ENCODE results near the gene TRPM2.

DNA sequence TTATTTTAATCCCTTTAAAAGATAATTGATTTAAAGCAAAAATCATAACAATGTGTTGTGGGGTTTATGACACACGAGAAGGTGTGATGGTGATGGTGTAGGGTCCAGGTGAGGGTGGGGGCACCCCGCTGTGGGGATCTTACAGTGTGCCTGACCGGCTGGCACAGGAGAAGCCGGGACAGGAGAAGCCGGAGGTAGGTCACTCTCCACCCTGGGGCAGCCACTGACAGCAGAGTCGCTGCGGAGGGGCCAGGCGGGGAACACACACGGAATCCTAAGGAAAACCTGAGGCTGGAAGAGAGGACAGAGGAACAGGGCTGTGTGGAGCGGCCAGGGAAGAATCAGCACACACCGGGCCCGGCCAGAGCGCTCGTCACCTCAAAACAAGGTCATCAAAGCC is 97.6 kb downstream of the TRPM2 start:
- TF ChIP-seq EZH2 (IDR thresholded peaks at IDR 0.05; ENCODE audit: borderline replicate concordance, low read depth, low read length, severe bottlenecking) (no peak), POLR2A (IDR thresholded peaks at IDR 0.05; ENCODE audit: low read depth, low read length) (no peak), MYC (IDR thresholded peaks at IDR 0.05; ENCODE audit: low read depth, low read length) (no peak), POLR2AphosphoS5 (IDR thresholded peaks at IDR 0.05; ENCODE audit: insufficient read depth, low read depth, low read length) (no peak), JUN (IDR thresholded peaks at IDR 0.05; ENCODE audit: borderline replicate concordance, insufficient read depth, insufficient read length, low read depth) (no peak)
- TF ChIP-seq, protein P1, sequence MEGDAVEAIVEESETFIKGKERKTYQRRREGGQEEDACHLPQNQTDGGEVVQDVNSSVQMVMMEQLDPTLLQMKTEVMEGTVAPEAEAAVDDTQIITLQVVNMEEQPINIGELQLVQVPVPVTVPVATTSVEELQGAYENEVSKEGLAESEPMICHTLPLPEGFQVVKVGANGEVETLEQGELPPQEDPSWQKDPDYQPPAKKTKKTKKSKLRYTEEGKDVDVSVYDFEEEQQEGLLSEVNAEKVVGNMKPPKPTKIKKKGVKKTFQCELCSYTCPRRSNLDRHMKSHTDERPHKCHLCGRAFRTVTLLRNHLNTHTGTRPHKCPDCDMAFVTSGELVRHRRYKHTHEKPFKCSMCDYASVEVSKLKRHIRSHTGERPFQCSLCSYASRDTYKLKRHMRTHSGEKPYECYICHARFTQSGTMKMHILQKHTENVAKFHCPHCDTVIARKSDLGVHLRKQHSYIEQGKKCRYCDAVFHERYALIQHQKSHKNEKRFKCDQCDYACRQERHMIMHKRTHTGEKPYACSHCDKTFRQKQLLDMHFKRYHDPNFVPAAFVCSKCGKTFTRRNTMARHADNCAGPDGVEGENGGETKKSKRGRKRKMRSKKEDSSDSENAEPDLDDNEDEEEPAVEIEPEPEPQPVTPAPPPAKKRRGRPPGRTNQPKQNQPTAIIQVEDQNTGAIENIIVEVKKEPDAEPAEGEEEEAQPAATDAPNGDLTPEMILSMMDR (IDR thresholded peaks at IDR 0.05; ENCODE audit: extremely low read depth in 1 of 2, insufficient read depth in 1 of 2, low read depth in 1 of 2, low read length in 2 of 2), result no peak

All from endothelial cell of umbilical vein (primary cell).